Ecto neural progenitor cell (in vitro differentiated cells): ENCODE results near the gene SEPHS1.
A peak's percentile ranks its signal among the peaks of the same experiment; 100 is the strongest.
"Not testable (repeated sequence)": the region's sequence is repeated elsewhere in the genome, so short reads cannot be mapped to it uniquely, and the experiment has no call there.

Experiments used
- DNase-seq: peaks from one replicate; pipeline ENCODE4 v3.0.0-alpha.2; 2018; ENCODE audit warnings: low spot score

Gene SEPHS1

DNA sequence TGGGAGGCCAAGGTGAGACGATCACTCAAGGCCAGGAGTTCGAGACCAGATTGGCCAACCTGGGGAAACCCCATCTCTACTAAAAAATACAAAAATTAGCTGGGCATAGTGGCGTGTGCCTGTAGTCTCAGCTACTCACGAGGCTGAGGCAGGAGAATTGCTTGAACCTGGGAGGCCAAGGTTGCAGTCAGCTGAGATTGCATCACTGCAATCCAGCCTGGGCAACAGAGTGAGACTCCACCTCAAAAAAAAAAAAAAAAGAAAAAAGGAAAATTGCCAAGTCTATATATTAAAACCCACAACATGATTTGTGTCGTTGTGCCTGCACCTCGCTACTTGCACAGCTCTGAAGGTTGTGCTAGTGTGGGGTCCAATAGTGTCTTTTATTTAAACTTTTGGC is 65.7 kb downstream of the SEPHS1 start:
- not testable (repeated sequence) for DNase-seq

- no peak for DNase-seq
Observed at GRCh38 chr10:13276749-13277365, 71.2 kb downstream of the SEPHS1 start.

DNA sequence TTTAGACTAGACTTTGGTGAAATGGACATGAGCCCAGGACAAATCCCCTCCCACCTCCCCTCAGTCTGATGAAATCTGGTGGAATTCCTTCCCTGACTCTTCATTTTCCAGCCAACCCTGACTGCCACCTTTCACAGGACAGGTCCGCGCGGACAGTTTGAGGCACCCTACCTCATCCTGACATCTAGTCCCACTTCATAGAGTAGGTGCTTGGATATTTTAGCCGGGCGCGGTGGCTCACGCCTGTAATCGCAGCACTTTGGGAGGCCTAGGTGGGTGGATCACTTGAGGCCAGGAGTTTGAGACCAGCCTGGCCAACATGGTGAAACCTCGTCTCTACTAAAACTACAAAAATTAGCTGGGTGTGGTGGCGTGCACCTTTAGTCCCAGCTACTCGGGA is 71.9 kb downstream of the SEPHS1 start:
- not testable (repeated sequence) for DNase-seq

- DNase-seq = peak; percentile 47
Observed at GRCh38 chr10:13272164-13272571, 75.9 kb downstream of the SEPHS1 start.

DNA sequence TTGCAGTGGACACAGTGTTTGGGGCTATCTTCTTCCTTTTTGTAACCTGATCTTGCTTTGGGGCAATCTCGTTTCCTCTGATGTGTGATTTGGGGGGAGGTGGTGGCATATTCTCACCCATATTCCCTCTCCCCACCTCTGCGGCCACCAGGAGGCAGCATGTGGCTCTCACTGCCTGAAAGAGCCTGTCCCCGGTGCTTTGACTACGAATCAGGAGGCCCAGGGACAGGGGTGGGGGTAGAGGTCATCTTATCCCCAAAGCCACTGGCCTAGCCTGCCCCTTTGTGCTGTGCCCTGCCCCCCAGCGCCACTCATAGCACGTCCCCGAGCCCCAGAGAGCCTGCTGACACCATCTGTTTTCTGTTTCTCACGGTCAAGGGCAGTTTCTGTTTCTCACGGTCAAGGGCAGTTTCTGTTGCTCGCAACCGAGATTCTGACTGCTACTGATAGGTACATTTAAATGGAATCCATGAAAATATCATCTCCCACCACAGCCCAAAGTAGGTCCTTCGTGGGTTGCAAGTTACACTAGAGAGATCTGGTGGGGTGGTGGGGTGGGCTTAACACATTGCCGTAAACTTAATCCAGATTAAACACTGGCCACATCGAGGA is 76.4 kb downstream of the SEPHS1 start:
- peak; percentile 75 for DNase-seq

GRCh38 chr10:13270877-13271551 is 77.1 kb downstream of the SEPHS1 start:
- DNase-seq = no peak

DNA sequence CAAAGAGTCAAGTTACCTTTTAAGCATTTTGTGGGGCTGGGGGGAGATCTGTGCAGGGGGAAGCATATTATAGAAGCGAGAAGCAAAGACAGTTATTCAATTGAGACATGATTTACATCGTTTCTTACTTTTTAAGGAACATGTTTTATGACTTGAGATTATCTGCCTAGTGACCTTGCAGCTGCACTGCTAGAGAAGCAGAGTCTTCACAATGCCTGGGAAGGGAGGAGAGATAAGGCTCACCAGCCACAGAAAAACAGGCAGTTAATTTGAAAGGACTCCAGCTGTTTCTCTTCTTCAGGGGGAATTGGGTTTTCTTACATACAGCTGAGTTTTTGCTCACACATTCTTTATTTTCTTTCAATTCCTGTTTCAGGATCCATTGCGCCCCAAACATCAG is 79.3 kb downstream of the SEPHS1 start:
- DNase-seq = no peak

DNA sequence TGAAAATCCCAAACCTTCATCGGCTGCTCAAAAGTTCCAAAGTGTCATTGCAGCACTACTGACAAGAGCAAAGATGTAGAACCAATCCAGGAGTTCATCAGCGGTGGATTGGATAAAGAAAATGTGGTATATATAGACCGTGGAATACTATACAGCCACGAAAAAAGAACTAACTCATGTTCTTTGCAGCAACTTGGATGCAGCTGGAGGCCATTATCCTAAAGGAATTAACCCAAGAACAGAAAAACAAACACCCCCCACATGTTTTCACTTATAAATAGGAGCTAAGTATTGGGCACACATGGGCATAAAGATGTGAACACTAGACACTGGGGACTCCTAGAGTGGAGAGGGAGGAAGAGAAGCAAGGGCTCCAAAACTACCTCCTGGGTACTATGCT is 79.8 kb downstream of the SEPHS1 start:
- DNase-seq = no peak
